Endodermal cell (in vitro differentiated cells): ENCODE measurements around the gene APIP. TPM values are rescaled to one million over a fixed set of nuclear protein-coding genes. Genes with fewer than 3 reads are reported as not detected.

Experiments used
- DNase-seq: peaks from one replicate; pipeline ENCODE4 v3.0.0-alpha.2; 2017
- H3K27ac ChIP-seq: 2 replicates; pipeline ENCODE4 v1.5.1; 2013; ENCODE audit warnings: mild to moderate bottlenecking, low read depth, low read length, moderate library complexity
- H3K27me3 ChIP-seq: 2 replicates; pipeline ENCODE4 v1.6.1; 2013; ENCODE audit warnings: mild to moderate bottlenecking, low read length, moderate library complexity; ENCODE audit not compliant: insufficient read depth, control insufficient read depth, poor library complexity, severe bottlenecking
- H3K36me3 ChIP-seq: 2 replicates; pipeline ENCODE4 v1.7.0; 2013; ENCODE audit warnings: mild to moderate bottlenecking, low read length, moderate library complexity; ENCODE audit not compliant: control insufficient read depth, insufficient read depth
- H3K4me1 ChIP-seq: one replicate; pipeline ENCODE4 v1.7.0; 2013; ENCODE audit warnings: low read length; ENCODE audit not compliant: control insufficient read depth, insufficient read depth
- H3K4me3 ChIP-seq: 2 replicates; pipeline ENCODE4 v1.5.1; 2013; ENCODE audit warnings: mild to moderate bottlenecking, low read length, moderate library complexity
- H3K9ac ChIP-seq: 2 replicates; pipeline ENCODE4 v1.6.1; 2013; ENCODE audit warnings: mild to moderate bottlenecking, low read length, moderate library complexity; ENCODE audit not compliant: poor library complexity, severe bottlenecking; ENCODE audit errors: extremely low read depth
- H3K9me3 ChIP-seq: 2 replicates; pipeline ENCODE4 v1.6.1; 2013; ENCODE audit warnings: mild to moderate bottlenecking, low read length, moderate library complexity; ENCODE audit not compliant: control insufficient read depth
- H3K27ac Mint-ChIP-seq: 2 replicates; pipeline ENCODE4 v1.8.0; 2020; ENCODE audit warnings: mixed read lengths
- H3K27me3 Mint-ChIP-seq: 2 replicates; pipeline ENCODE4 v1.8.0; 2021; ENCODE audit warnings: mild to moderate bottlenecking, mixed read lengths; ENCODE audit not compliant: insufficient read depth
- H3K36me3 Mint-ChIP-seq: 2 replicates; pipeline ENCODE4 v1.8.0; 2020; ENCODE audit warnings: low read depth, mixed read lengths
- H3K4me1 Mint-ChIP-seq: 2 replicates; pipeline ENCODE4 v1.8.0; 2020; ENCODE audit warnings: mixed read lengths
- H3K4me3 Mint-ChIP-seq: 2 replicates; pipeline ENCODE4 v1.8.0; 2020; ENCODE audit warnings: mild to moderate bottlenecking, moderate library complexity, mixed read lengths
- H3K9me3 Mint-ChIP-seq: 2 replicates; pipeline ENCODE4 v1.8.0; 2020; ENCODE audit warnings: mild to moderate bottlenecking, mixed read lengths
- WGBS, 2 experiments: methylation state at CpG; one replicate each; pipeline versions ENCODE4 v1.1.5 to v1.1.7; 2013; ENCODE audit warnings: missing lambda C conversion rate in 2 of 2, mixed read lengths in 1 of 2; ENCODE audit not compliant: insufficient coverage in 1 of 2, insufficient read length in 1 of 2; 5-methylcytosine and 5-hydroxymethylcytosine counted together
- total RNA-seq, 2 donors: library from RNA; stranded (reverse); fragmentation: NEBNext Ultra II Directional in 1 of 2; extraction: Animal tissue kit (Norgen Biotek cat#: 25700) in 1 of 2; gene quantifications; 2 replicates in 1 of 2; 3 replicates in 1 of 2; pipeline ENCODE4 v1.2.1, GENCODE V29; 2021
- TF ChIP-seq, protein P1 (sequence below): fragments of 200-600 bp; sonication (generic); conservative IDR thresholded peaks from 2 replicates; pipeline ENCODE4 v1.5.0; 2021; ENCODE audit warnings: antibody characterized with exemption, mild to moderate bottlenecking

APIP gene
- total RNA-seq, 2 donors from 2014 or later = 31.8 to 46.2 TPM

DNA sequence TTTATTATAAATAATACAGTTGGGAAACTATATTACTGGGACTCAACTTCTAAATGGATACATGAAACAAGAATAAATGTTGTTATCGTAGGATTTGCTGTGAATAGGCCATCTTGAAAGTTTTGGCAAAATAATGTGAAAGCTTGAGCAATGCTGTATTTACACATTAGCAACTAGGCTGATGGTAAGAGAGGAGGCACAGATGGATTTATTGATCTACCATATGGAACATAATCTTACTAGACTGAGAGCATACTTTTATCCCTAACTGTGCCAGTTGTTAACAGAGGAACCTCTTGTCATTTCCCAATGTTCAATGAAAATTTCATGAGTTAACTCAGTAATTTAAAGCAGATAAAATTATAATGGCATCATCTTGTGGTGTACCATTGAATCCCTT is 22.8 kb downstream of the APIP start:
- no peak for DNase-seq
- Mint-ChIP-seq H3K4me1 (no peaks in the 10 kb centered on the region), H3K4me3 (no peak overlapping the region), H3K27ac (no peak overlapping the region), H3K36me3 (peaks cover 27% of the 10 kb centered on the region), H3K27me3 (no peaks in the 10 kb centered on the region), H3K9me3 (peaks cover 25% of the 10 kb centered on the region)
- no peak overlapping the region for H3K9ac ChIP-seq
- H3K9me3 ChIP-seq = peaks cover 29% of the 10 kb centered on the region
- TF ChIP-seq, protein P1, sequence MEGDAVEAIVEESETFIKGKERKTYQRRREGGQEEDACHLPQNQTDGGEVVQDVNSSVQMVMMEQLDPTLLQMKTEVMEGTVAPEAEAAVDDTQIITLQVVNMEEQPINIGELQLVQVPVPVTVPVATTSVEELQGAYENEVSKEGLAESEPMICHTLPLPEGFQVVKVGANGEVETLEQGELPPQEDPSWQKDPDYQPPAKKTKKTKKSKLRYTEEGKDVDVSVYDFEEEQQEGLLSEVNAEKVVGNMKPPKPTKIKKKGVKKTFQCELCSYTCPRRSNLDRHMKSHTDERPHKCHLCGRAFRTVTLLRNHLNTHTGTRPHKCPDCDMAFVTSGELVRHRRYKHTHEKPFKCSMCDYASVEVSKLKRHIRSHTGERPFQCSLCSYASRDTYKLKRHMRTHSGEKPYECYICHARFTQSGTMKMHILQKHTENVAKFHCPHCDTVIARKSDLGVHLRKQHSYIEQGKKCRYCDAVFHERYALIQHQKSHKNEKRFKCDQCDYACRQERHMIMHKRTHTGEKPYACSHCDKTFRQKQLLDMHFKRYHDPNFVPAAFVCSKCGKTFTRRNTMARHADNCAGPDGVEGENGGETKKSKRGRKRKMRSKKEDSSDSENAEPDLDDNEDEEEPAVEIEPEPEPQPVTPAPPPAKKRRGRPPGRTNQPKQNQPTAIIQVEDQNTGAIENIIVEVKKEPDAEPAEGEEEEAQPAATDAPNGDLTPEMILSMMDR = no peak
- no peak overlapping the region for H3K27ac ChIP-seq
- 95 to 100% methylated on average over 1 of the region's 1 CpG for WGBS, 2 experiments
- H3K27me3 ChIP-seq = no peaks in the 10 kb centered on the region
- H3K36me3 ChIP-seq = peaks cover 30% of the 10 kb centered on the region
- H3K4me3 ChIP-seq = no peak overlapping the region
- no peaks in the 10 kb centered on the region for H3K4me1 ChIP-seq

DNA sequence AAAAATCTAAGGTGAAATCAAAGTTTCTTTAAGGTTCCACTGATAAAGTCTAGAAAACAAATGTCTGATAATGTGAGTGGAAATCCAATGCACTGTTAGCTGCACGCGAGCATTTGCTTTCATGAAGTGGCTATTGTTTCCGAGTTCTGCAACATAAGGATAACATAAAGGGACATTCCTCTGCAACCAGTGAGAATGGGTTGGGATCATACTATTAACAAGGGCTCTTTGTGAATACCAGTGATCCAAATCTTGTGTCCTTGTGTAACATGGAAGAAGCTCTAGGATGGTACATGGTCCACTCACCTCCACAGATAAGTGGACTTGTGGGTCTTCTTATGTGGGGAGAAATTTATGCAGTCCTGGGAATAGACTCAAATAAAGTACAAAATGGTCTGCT is 24.6 kb downstream of the APIP start:
- H3K27ac ChIP-seq = no peak overlapping the region
- H3K9me3 ChIP-seq = peaks cover 11% of the 10 kb centered on the region
- Mint-ChIP-seq H3K4me3 (no peak overlapping the region), H3K36me3 (peaks cover 24% of the 10 kb centered on the region), H3K27me3 (no peaks in the 10 kb centered on the region), H3K4me1 (no peaks in the 10 kb centered on the region), H3K9me3 (peaks cover 8% of the 10 kb centered on the region), H3K27ac (no peak overlapping the region)
- TF ChIP-seq, protein P1 = no peak
- H3K4me1 ChIP-seq = no peaks in the 10 kb centered on the region
- no peaks in the 10 kb centered on the region for H3K27me3 ChIP-seq
- H3K4me3 ChIP-seq = no peak overlapping the region
- WGBS, 2 experiments = 69 to 82% methylated on average over 3 of the region's 3 CpGs
- H3K36me3 ChIP-seq = peaks cover 30% of the 10 kb centered on the region
- no peak overlapping the region for H3K9ac ChIP-seq
- no peak for DNase-seq

DNA sequence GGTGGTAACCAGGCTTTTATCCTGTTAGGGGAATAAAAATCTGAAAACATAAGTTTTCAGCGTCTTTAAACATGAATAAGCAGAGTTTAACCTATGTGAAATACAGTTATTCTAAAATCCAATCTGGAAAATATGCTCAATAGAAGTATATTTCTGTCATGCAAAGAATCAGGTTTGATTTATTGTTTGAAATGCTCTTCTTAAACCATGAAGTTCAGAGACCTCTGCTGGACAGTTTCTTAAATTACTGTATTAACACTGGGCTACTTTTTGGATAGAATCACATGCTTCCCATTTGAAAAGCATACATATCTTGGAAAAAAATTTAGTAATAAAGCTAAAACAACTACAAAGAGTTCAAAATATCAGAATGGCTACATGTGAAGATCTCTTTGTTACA is 25.4 kb downstream of the APIP start:
- Mint-ChIP-seq H3K4me1 (no peaks in the 10 kb centered on the region), H3K27ac (no peak overlapping the region), H3K4me3 (no peak overlapping the region), H3K27me3 (no peaks in the 10 kb centered on the region), H3K9me3 (peaks cover under 1% of the 10 kb centered on the region), H3K36me3 (peaks cover 16% of the 10 kb centered on the region)
- Histone ChIP-seq H3K27ac (no peak overlapping the region), H3K9ac (no peak overlapping the region), H3K4me3 (no peak overlapping the region), H3K36me3 (peaks cover 36% of the 10 kb centered on the region), H3K27me3 (no peaks in the 10 kb centered on the region), H3K4me1 (no peaks in the 10 kb centered on the region), H3K9me3 (peaks cover 3% of the 10 kb centered on the region)
- 86% methylated on average over 1 of the region's 1 CpG; no CpG with 5 or more reads in 1 of the 2 experiments for WGBS, 2 experiments
- no peak for DNase-seq
- TF ChIP-seq, protein P1 = peak; percentile 68
